Measurements from ENCODE around the gene NUDT22. TPM values are rescaled to one million over a fixed set of nuclear protein-coding genes. Genes with fewer than 3 reads are reported as not detected.

The NUDT22 gene
- total RNA-seq, 1 donor from 2014 or later, result 91.9 TPM

- H3K4me3 ChIP-seq (ENCODE audit: low read depth, low read length), result no peak overlapping the region
- DNase-seq (ENCODE audit: low read depth), result no peak
- no peak for TF ChIP-seq CTCF (conservative IDR thresholded peaks at IDR 0.05; ENCODE audit: low read depth, low read length)
These were observed 30.2 kb downstream of the NUDT22 start for GRCh38 chr11:64256300-64256699.

- no peak overlapping the region for H3K4me3 ChIP-seq (ENCODE audit: low read depth, low read length)
- no peak for TF ChIP-seq CTCF (conservative IDR thresholded peaks at IDR 0.05; ENCODE audit: low read depth, low read length)
- no peak for DNase-seq (ENCODE audit: low read depth)
These were observed 32.3 kb downstream of the NUDT22 start for GRCh38 chr11:64258356-64258755.

GRCh38 chr11:64258946-64259532 is 33.0 kb downstream of the NUDT22 start:
- TF ChIP-seq CTCF (conservative IDR thresholded peaks at IDR 0.05; ENCODE audit: low read depth, low read length), result no peak
- no peak for DNase-seq (ENCODE audit: low read depth)
- H3K4me3 ChIP-seq (ENCODE audit: low read depth, low read length), result no peak overlapping the region

GRCh38 chr11:64259533-64260067 is 33.5 kb downstream of the NUDT22 start:
- DNase-seq (ENCODE audit: low read depth), result no peak
- TF ChIP-seq CTCF (conservative IDR thresholded peaks at IDR 0.05; ENCODE audit: low read depth, low read length), result no peak
- H3K4me3 ChIP-seq (ENCODE audit: low read depth, low read length), result no peak overlapping the region

- no peak overlapping the region for H3K4me3 ChIP-seq (ENCODE audit: low read depth, low read length)
- no peak for DNase-seq (ENCODE audit: low read depth)
- no peak for TF ChIP-seq CTCF (conservative IDR thresholded peaks at IDR 0.05; ENCODE audit: low read depth, low read length)
These were observed 34.2 kb downstream of the NUDT22 start for GRCh38 chr11:64260147-64260708.

GRCh38 chr11:64261556-64262080 is 35.5 kb downstream of the NUDT22 start:
- no peak for TF ChIP-seq CTCF (conservative IDR thresholded peaks at IDR 0.05; ENCODE audit: low read depth, low read length)

More at GRCh38 chr11:64261556-64262080, 35.5 kb downstream of the NUDT22 start:
- DNase-seq (ENCODE audit: low read depth), result no peak
- no peak overlapping the region for H3K4me3 ChIP-seq (ENCODE audit: low read depth, low read length)

Measured in epithelial cell of proximal tubule (primary cell).